KOPT-K1 (cell line): Measurements from ENCODE around the gene DPH1.

Experiments used
- H3K27ac ChIP-seq: fragments of 200-600 bp; sonication (generic); 2 replicates; pipeline ENCODE4 v1.5.1; 2016; ENCODE audit warnings: antibody characterized with exemption, mild to moderate bottlenecking, low read depth, low read length; ENCODE audit not compliant: poor library complexity, severe bottlenecking
- H3K36me3 ChIP-seq: fragments of 200-600 bp; sonication (generic); 2 replicates; pipeline ENCODE4 v1.5.1; 2017; ENCODE audit warnings: antibody characterized with exemption, mild to moderate bottlenecking, low read length, moderate library complexity; ENCODE audit not compliant: insufficient read depth
- H3K9me3 ChIP-seq: fragments of 200-600 bp; sonication (generic); 2 replicates; pipeline ENCODE4 v1.5.1; 2017; ENCODE audit warnings: antibody characterized with exemption, low read length, mild to moderate bottlenecking; ENCODE audit not compliant: insufficient read depth, poor library complexity, severe bottlenecking

Gene DPH1

DNA sequence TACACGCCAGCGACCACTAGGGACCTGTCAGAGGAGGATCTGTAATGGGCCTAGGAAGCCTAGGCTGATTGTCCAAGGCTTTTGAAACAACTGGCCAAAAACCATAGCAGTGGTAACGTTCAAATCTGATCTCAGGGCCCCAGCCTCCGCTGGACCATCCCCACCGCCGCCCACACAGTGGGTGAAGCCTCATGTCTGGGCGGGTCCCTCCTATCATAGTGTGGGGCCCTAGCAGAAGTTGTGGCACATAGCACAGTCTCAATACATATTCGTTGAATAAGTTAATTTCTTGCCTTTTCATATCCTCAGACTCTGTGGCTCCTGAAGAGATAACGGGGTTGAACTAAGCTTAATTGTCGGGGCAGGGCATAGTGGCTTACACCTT lies 818 bp downstream of the DPH1 start:
- Histone ChIP-seq H3K9me3 (no peaks in the 10 kb centered on the region), H3K36me3 (no peaks in the 10 kb centered on the region), H3K27ac (peak overlapping the region; percentile 51)

DNA sequence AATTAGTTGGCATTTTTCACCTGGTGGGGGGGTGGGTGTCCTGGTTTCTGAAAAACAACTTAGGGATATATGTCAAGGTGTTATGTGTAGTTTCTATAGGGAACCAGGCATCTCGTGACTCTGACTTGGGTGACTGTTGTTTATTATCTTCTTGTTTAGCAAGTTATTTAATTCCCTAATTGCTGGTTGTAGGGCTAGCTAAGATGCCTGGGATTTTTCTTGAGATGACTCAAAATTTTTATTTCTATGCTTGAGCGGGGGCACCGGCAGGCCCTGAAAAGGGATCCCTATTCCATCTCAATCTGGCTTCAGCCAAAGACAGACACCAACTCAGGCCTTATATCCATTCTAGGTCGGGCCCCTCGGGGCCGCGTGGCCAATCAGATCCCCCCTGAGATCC lies 3.2 kb downstream of the DPH1 start:
- no peaks in the 10 kb centered on the region for H3K9me3 ChIP-seq
- H3K27ac ChIP-seq = no peak overlapping the region
- H3K36me3 ChIP-seq = peaks cover 19% of the 10 kb centered on the region; the same call in 1 of the 2 replicates

GRCh38 chr17:2034157-2034556 lies 4.2 kb downstream of the DPH1 start:
- H3K27ac ChIP-seq = no peak overlapping the region

DNA sequence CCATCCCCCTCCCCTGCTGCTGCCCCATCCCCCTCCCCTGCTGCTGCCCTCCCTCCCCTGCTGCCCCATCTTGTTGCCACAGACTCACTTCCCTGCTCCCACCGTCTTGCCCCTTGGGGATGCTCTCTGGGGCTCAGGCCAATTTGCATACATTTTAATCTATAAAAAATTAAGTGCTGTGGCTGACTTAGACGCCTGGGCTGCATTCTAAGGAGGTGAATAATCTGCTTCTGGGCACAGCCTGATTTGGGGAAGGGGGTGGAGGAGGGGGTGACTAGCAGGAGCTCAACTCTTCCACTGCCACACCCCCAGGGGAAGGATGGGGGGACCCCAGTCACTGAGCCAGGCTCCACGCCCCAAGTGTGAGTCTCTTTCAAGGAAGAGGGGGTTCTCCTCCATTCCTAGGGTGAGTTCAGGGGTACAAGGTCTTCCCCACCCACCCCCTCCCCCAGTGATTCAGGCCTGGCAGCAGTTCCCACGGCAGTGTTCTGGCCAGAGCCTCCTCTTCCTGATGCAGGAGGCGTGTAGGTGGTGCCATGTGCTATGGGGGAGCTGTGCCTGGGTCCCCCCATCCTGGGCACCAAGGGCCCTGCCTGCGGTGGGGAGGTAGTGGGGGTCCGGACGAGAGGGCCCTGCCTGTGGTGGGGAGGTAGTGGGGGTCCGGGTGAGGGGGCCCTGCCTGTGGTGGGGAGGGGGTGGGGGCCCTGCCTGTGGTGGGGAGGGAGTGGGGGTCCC lies 5.0 kb downstream of the DPH1 start:
- Histone ChIP-seq H3K27ac (no peak overlapping the region), H3K9me3 (no peaks in the 10 kb centered on the region), H3K36me3 (peaks cover 27% of the 10 kb centered on the region; the same call in 1 of the 2 replicates)

More at GRCh38 chr17:2034157-2034556, 4.2 kb downstream of the DPH1 start:
- peaks cover 23% of the 10 kb centered on the region; the same call in 1 of the 2 replicates for H3K36me3 ChIP-seq
- no peaks in the 10 kb centered on the region for H3K9me3 ChIP-seq

DNA sequence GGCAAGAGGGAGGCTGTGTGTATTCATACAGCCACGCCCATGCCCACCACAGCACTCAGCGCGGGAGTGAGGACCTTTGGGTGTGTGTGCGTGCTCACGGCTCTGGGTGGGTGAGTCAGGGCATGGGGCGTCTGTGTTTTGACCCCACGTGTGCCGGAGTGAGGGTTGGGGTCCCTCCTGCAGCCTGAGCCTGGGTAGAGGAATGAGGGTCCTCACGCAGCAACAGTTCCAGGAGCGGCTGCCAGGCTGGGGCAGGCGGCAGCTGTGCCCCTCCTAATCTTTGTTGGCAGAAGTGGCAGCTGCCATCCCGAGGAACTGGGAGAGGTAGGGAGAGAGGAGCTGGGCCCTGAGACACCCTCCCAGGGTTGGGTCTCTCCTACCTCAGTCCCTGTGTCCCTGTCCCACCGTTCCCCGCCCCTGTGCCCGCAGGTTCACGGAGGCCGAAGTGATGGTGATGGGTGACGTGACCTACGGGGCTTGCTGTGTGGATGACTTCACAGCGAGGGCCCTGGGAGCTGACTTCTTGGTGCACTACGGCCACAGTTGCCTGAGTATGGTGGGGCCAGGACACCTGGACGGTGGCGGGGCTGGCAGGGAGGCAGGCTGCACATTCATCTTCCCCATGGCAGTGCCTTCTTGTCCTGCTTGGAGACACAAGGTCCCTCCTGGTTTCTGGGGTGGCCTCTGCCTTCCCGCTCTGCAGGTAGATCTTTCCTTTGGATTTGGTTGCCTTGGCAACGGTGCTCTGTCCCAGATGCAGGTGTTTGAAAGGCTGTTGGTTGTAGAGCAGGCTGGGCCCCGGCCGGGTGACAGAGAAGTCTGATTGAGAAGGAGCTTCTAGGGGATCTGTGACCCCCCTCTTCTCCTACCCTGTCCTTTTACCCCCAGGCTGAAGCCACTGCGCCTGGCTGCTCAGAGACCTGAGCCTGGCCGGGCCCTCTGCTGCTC lies 5.9 kb downstream of the DPH1 start:
- H3K36me3 ChIP-seq = peaks cover 36% of the 10 kb centered on the region; the same call in 1 of the 2 replicates
- H3K9me3 ChIP-seq = no peaks in the 10 kb centered on the region
- H3K27ac ChIP-seq = no peak overlapping the region

DNA sequence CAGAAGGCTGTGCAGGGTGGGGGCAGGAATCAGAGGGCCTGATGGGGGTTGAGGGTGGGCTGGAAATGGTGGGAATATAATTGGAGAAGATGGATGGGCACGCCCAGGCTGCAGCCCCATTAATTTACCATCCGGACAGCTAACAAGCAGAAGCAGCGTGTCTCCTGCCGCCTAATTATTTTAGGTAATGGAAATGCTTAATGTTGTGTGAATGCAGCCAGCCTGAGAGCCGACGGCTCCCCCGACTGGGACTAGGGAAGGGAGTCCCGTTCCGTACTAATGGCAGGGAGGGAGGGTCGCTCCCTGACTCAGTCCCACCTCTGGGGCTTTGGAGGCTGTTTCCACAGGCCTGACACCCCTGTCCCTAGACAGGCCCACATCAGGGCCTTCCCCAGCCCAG lies 7.2 kb downstream of the DPH1 start:
- Histone ChIP-seq H3K27ac (no peak overlapping the region), H3K36me3 (peaks cover 41% of the 10 kb centered on the region), H3K9me3 (no peaks in the 10 kb centered on the region)

DNA sequence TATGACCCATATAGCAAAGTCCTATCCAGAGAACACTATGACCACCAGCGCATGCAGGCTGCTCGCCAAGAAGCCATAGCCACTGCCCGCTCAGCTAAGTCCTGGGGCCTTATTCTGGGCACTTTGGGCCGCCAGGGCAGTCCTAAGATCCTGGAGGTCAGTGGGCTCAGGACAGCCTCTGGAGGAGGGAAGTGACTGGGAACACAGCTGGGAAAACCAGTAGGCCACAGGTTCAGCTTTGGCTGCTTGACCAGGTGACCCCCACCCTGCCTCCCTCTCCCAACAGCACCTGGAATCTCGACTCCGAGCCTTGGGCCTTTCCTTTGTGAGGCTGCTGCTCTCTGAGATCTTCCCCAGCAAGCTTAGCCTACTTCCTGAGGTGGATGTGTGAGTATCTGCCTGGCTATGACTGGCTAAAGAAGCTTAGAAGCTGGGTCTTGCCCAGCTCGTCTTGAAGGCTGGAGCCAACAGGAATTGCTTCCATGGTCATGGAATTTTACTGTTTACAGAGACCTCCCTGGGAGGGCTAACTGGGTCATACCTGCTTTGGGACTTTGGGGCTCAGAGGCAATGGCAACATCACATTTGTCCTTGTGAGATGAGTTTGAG lies 10.4 kb downstream of the DPH1 start:
- no peaks in the 10 kb centered on the region for H3K9me3 ChIP-seq
- H3K27ac ChIP-seq = no peak overlapping the region
- H3K36me3 ChIP-seq = peaks cover 61% of the 10 kb centered on the region

DNA sequence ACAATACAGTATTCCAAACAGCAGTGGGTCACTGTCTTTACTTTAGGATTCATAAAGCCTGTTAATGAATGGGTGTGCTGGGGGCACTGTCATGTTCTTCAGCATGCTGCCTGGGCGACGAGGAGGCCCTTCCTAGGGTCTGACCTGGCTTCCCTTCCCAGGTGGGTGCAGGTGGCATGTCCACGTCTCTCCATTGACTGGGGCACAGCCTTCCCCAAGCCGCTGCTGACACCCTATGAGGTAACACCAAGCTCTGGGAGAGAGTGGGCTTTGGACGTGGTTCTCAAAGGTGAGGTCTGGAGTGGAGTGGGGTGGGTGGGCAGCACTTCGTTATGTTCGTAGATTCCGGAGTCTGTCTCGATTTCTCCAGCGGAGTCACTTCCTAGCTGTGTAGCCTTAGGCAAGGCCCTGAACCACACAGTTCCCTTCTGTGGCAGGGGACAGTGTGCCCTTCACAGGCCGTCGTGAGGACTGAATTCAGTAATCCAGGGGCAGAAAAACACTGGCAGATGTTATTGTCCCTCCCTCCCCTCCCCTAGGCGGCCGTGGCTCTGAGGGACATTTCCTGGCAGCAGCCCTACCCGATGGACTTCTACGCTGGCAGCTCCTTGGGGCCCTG lies 11.1 kb downstream of the DPH1 start:
- Histone ChIP-seq H3K36me3 (peaks cover 61% of the 10 kb centered on the region), H3K9me3 (no peaks in the 10 kb centered on the region), H3K27ac (no peak overlapping the region)

DNA sequence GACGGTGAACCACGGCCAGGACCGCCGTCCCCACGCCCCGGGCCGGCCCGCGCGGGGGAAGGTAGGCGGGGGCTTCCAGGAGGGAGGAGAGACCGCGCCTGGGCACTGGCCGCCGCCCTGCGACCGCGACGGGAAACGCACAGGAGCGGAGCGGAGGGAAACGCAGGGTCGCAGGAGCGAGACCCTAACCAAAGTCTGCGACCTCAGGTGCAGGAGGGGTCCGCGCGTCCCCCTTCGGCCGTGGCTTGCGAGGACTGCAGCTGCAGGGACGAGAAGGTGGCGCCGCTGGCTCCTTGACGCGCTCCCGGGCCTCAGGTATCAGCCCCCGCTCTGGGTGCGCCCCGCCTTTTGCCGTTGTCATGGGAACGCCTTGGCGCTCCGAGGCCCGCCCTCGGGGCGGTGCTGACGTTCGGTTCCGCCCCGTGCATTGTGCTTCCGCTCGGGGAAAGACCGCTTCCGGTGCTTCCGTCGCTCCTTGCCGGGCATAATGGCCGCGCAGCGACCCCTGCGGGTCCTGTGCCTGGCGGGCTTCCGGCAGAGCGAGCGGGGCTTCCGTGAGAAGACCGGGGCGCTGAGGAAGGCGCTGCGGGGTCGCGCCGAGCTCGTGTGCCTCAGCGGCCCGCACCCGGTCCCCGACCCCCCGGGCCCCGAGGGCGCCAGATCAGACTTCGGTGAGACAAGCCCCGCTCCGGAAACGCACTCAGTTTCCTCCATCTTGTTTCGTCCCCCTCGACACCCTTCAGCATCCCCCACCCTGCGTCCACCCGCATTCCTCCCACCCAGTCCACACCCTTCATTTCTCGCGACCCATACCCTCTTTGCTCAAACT lies 11.8 kb downstream of the DPH1 start, which contains the start of gene OVCA2:
TSS of gene OVCA2 (plus strand) at position 462 of the 829 bp plus-strand sequence. CDS start at position 488, 26 bp downstream.
- Histone ChIP-seq H3K9me3 (no peaks in the 10 kb centered on the region), H3K27ac (peak within 1 kb of the TSS; percentile 89), H3K36me3 (peaks cover 55% of the 10 kb centered on the region)

DNA sequence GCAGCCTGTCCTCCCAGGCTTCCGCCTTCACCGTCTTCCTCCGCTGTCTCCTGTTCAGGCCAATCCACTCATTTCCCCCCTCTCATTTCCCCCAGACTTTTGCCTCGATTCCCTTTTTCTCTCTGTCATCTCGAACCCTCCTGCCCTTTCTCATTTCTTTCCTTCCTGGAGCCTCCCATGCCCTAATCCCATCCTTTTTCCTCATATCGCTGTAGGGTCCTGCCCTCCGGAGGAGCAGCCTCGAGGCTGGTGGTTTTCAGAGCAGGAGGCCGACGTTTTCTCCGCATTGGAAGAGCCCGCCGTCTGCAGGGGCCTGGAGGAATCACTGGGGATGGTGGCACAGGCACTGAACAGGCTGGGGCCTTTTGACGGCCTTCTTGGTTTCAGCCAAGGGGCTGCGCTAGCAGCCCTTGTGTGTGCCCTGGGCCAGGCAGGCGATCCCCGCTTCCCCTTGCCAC lies 12.5 kb downstream of the DPH1 start:
- Histone ChIP-seq H3K27ac (peak overlapping the region; percentile 89), H3K36me3 (peaks cover 49% of the 10 kb centered on the region), H3K9me3 (no peaks in the 10 kb centered on the region)

DNA sequence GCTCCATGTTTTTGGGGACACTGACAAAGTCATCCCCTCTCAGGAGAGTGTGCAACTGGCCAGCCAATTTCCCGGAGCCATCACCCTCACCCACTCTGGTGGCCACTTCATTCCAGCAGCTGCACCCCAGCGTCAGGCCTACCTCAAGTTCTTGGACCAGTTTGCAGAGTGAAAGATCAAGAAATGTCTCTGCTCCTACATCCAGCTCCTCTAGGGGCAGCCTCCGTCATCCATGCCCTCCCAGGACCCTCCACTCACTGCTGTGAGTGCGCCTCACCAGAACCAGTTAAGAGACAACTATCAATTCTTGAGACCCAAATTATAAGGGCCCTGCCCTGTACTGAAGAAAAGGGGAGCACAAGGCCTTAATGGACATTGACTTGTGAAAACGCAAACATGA lies 13.0 kb downstream of the DPH1 start:
- H3K27ac ChIP-seq = peak overlapping the region; percentile 89
- H3K36me3 ChIP-seq = peaks cover 43% of the 10 kb centered on the region
- H3K9me3 ChIP-seq = no peaks in the 10 kb centered on the region

- Histone ChIP-seq H3K27ac (no peak overlapping the region), H3K36me3 (peaks cover 38% of the 10 kb centered on the region)
Observed at GRCh38 chr17:2043785-2044184, 13.8 kb downstream of the DPH1 start.

GRCh38 chr17:2044263-2044894 lies 14.4 kb downstream of the DPH1 start:
- Histone ChIP-seq H3K27ac (no peak overlapping the region), H3K9me3 (no peaks in the 10 kb centered on the region), H3K36me3 (peaks cover 38% of the 10 kb centered on the region)

More at GRCh38 chr17:2043785-2044184, 13.8 kb downstream of the DPH1 start:
- H3K9me3 ChIP-seq = no peaks in the 10 kb centered on the region
